Vagina (tissue), 2 donors: ENCODE measurements around the gene ARHGEF12.

Source experiments
- CTCF ChIP-seq, 3 experiments: fragments of 450-650 bp in 2 of 3; fragments of 200-600 bp in 1 of 3; sonication (generic) in 1 of 3; IDR thresholded peaks; one replicate each; pipeline ENCODE4 v1.5.1; 2017 to 2019; ENCODE audit warnings: antibody characterized with exemption in 3 of 3, mild to moderate bottlenecking in 2 of 3, moderate library complexity in 2 of 3
- POLR2AphosphoS5 ChIP-seq, 2 donors: sonication (generic); formaldehyde crosslinking; IDR thresholded peaks; one replicate each; pipeline ENCODE4 v1.9.0; 2017; ENCODE audit warnings: antibody characterized with exemption in 2 of 2, mild to moderate bottlenecking in 2 of 2, low read depth in 1 of 2; ENCODE audit not compliant: insufficient read depth in 1 of 2

GRCh38 chr11:120517801-120518291, 181.6 kb downstream of the ARHGEF12 start:
- no peak for TF ChIP-seq CTCF (IDR thresholded peaks at IDR 0.05)
- no peak for TF ChIP-seq POLR2AphosphoS5 (IDR thresholded peaks at IDR 0.05; ENCODE audit: insufficient read depth in 1 of 2, low read depth in 1 of 2)
